ENCODE data around the gene ARHGDIA. TPM values are rescaled to one million over a fixed set of nuclear protein-coding genes. Genes with fewer than 3 reads are reported as not detected.

The ARHGDIA gene
- total RNA-seq, 1 experiment from 2014 or later = 201 TPM

DNA sequence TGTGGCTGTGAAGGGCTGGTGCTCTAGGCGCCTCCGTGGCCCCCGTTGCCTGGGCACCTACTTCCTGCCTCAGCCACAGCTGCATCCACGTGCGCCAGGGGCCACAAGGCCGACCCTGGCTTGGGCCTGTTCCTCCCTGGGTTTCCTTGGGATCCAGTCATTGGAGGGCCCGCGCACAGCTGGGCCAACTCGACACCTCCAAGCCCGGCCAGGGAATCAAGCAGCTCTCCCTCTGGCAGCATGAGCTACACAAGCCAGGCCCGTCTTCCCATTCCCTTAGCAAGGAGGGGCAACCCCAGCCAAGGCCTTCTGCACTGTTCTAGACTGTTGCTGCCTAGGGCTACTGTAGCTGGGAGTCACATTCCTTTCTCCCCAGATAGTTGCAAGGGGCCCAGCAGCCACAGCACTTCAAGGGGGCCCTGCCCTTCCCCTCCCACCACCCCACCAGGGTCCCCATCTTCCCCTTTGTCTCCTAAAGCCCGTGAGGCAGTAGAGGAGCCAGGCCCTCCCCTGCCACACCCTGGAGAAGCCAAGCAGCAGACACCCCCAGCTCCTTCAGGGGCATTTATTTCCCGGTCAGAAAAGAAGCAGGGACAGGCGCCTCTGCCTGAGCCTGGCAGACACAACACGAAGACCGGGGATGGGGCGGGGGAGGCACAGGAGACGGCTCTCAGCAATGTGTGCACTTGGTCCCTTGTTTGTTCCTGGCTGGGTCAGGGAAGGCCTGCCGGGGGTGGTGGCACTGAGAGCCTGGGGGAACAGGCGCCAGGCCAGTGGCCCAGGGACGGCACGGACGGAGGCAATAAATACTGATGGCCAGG is 3.8 kb downstream of the ARHGDIA start:
- ChIA-PET POLR2A (ENCODE audit: unreplicated experiment) (interaction anchor here (0.6 kb wide), 2 partner anchors 138 to 315 kb away, joined by 4 to 5 read pairs; partner anchors contain the start of gene FAAP100), CTCF (no interaction called here)
- H3K4me2 ChIP-seq (ENCODE audit: low read length) = peak overlapping the region; percentile 59; the same call in 1 of the 2 replicates
- H3K9ac ChIP-seq (ENCODE audit: low read length) = 0 out of 2 replicates have a peak overlapping the region, but pooled peaks have one; percentile 21
- intact Hi-C loops (cut with micrococcal nuclease) = no loop called here
- ATAC-seq = peak; percentile 21
- no peaks in the 10 kb centered on the region for H3K9me3 ChIP-seq (ENCODE audit: low read length)
- no peaks in the 10 kb centered on the region for H3K27me3 ChIP-seq (ENCODE audit: low read length)
- TF ChIP-seq, protein P1, sequence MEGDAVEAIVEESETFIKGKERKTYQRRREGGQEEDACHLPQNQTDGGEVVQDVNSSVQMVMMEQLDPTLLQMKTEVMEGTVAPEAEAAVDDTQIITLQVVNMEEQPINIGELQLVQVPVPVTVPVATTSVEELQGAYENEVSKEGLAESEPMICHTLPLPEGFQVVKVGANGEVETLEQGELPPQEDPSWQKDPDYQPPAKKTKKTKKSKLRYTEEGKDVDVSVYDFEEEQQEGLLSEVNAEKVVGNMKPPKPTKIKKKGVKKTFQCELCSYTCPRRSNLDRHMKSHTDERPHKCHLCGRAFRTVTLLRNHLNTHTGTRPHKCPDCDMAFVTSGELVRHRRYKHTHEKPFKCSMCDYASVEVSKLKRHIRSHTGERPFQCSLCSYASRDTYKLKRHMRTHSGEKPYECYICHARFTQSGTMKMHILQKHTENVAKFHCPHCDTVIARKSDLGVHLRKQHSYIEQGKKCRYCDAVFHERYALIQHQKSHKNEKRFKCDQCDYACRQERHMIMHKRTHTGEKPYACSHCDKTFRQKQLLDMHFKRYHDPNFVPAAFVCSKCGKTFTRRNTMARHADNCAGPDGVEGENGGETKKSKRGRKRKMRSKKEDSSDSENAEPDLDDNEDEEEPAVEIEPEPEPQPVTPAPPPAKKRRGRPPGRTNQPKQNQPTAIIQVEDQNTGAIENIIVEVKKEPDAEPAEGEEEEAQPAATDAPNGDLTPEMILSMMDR (conservative IDR thresholded peaks at IDR 0.05; ENCODE audit: low read depth, low read length) = no peak
- no peak for TF ChIP-seq EZH2 (IDR thresholded peaks at IDR 0.05; ENCODE audit: low read length, unreplicated experiment)
- no peak for TF ChIP-seq EZH2phosphoT487 (IDR thresholded peaks at IDR 0.05; ENCODE audit: borderline replicate concordance, low read length)
- peak overlapping the region; percentile 95 for H3K27ac ChIP-seq (ENCODE audit: low read length)
- peaks cover 6% of the 10 kb centered on the region; the same call in 1 of the 2 replicates for H4K20me1 ChIP-seq (ENCODE audit: low read length)
- peak; percentile 56 for DNase-seq
- peaks cover 55% of the 10 kb centered on the region for H3K79me2 ChIP-seq (ENCODE audit: low read length)
- H3K4me1 ChIP-seq (ENCODE audit: insufficient read depth, low read length) = peaks cover 68% of the 10 kb centered on the region
- no peak overlapping the region for H3K4me3 ChIP-seq (ENCODE audit: low read length)
- no peak overlapping the region for H2AFZ ChIP-seq (ENCODE audit: low read length)
- peaks cover 16% of the 10 kb centered on the region; the same call in 1 of the 2 replicates for H3K36me3 ChIP-seq (ENCODE audit: low read depth, low read length)
- BruUV-seq (replicated peaks) = no TSS peak
- no peaks in the 10 kb centered on the region for H3K9me2 ChIP-seq (replicated peaks; ENCODE audit: low read length)
- peaks cover 22% of the 10 kb centered on the region for H3F3A ChIP-seq (ENCODE audit: low read length, unreplicated experiment)

DNA sequence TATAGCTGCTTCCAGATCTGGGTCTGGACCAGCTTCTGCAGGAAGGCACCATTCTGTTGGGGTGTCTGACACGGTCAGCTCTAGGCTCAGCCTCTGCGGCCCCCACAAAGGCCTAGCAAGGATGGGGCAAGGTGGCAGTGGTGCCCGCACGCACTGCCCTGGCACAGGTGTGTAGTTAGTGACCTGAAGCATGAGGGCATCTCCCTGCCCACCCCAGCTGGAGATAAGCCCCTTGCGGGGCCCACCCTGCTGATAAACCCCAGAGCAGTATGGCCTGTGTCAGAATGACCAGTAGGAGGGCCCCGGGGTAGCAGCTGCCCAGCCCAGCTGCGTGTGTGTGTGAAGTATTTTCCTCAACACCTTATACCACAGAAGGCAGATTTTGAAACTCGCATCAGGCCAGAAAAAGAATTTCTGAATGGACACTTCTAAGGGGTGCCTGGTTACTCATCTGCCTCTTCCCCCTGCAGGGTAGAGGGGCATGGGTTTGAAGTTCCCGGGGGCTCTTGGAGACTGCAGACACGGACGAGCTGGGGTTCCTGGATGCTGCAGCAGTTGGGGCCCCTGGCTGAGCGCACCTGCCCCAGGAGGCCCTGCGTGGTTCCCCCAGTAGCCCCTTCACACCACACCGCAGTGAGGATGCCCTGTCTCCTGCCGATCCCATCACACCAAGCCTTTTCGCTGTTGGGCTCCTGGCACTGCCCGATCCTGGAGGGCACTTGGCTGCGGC is 4.5 kb downstream of the ARHGDIA start:
- ChIA-PET CTCF (no interaction called here), POLR2A (ENCODE audit: unreplicated experiment) (interaction anchor here (0.6 kb wide), 2 partner anchors 137 to 314 kb away, joined by 4 to 5 read pairs; partner anchors contain the start of gene FAAP100)
- peaks cover 6% of the 10 kb centered on the region; the same call in 1 of the 2 replicates for H4K20me1 ChIP-seq (ENCODE audit: low read length)
- DNase-seq (no peak), ATAC-seq (no peak)
- TF ChIP-seq, protein P1 (conservative IDR thresholded peaks at IDR 0.05; ENCODE audit: low read depth, low read length) = no peak
- TF ChIP-seq EZH2 (IDR thresholded peaks at IDR 0.05; ENCODE audit: low read length, unreplicated experiment) = no peak
- TF ChIP-seq EZH2phosphoT487 (IDR thresholded peaks at IDR 0.05; ENCODE audit: borderline replicate concordance, low read length) = no peak
- H3K36me3 ChIP-seq (ENCODE audit: low read depth, low read length) = peaks cover 16% of the 10 kb centered on the region; the same call in 1 of the 2 replicates
- H3K4me1 ChIP-seq (ENCODE audit: insufficient read depth, low read length) = peaks cover 61% of the 10 kb centered on the region
- H3F3A ChIP-seq (ENCODE audit: low read length, unreplicated experiment) = peaks cover 22% of the 10 kb centered on the region
- H3K79me2 ChIP-seq (ENCODE audit: low read length) = peaks cover 55% of the 10 kb centered on the region
- H3K4me2 ChIP-seq (ENCODE audit: low read length) = no peak overlapping the region
- no peaks in the 10 kb centered on the region for H3K9me3 ChIP-seq (ENCODE audit: low read length)
- no peak overlapping the region for H2AFZ ChIP-seq (ENCODE audit: low read length)
- H3K4me3 ChIP-seq (ENCODE audit: low read length) = no peak overlapping the region
- peak overlapping the region; percentile 95; the same call in 1 of the 2 replicates for H3K27ac ChIP-seq (ENCODE audit: low read length)
- H3K9me2 ChIP-seq (replicated peaks; ENCODE audit: low read length) = no peaks in the 10 kb centered on the region
- no peak overlapping the region for H3K9ac ChIP-seq (ENCODE audit: low read length)
- H3K27me3 ChIP-seq (ENCODE audit: low read length) = no peaks in the 10 kb centered on the region
- intact Hi-C loops (cut with micrococcal nuclease) = no loop called here
- no TSS peak for BruUV-seq (replicated peaks)

All from PC-3 (cell line).